ENCODE measurements around the gene CYP4V2.

CYP4V2 gene

GRCh38 chr4:186193851-186194250, 2.5 kb downstream of the CYP4V2 start:
- H2BK15ac ChIP-seq (ENCODE audit: low read depth, poor library complexity, severe bottlenecking): no peak overlapping the region
- H3K18ac ChIP-seq (ENCODE audit: low read depth in 1 of 2, low read length in 2 of 2): no peak overlapping the region
- no peak overlapping the region for H3K23ac ChIP-seq (ENCODE audit: low read length in 2 of 2)
- H2BK5ac ChIP-seq (ENCODE audit: low read depth, low read length, poor library complexity, severe bottlenecking): no peak overlapping the region
- no peak overlapping the region for H3K4me3 ChIP-seq (ENCODE audit: insufficient read depth in 1 of 2, low read depth in 1 of 2, low read length in 2 of 2)
- DNase-seq: no peak
- no peak overlapping the region for H2BK12ac ChIP-seq (ENCODE audit: low read length in 2 of 2)
- H3K14ac ChIP-seq (ENCODE audit: low read length in 2 of 2): no peak overlapping the region
- H3K4me2 ChIP-seq (ENCODE audit: low read length, poor library complexity, severe bottlenecking): no peak overlapping the region
- no peak overlapping the region for H2BK120ac ChIP-seq (ENCODE audit: low read depth, low read length)
- no peak overlapping the region for H3K9ac ChIP-seq (ENCODE audit: low read length)
- H4K8ac ChIP-seq (ENCODE audit: low read length): no peak overlapping the region
- H3K27ac ChIP-seq (ENCODE audit: low read length, poor library complexity, severe bottlenecking): no peak overlapping the region
- H3K9me3 ChIP-seq (ENCODE audit: control insufficient read depth, low read length): no peaks in the 10 kb centered on the region
- H3K79me1 ChIP-seq (replicated peaks; ENCODE audit: low read length, poor library complexity, severe bottlenecking): peaks cover 9% of the 10 kb centered on the region
- no peak overlapping the region for H3K4ac ChIP-seq (ENCODE audit: low read depth in 1 of 2, low read length in 2 of 2)
- no peak overlapping the region for H4K91ac ChIP-seq (ENCODE audit: low read length)
- H2AFZ ChIP-seq (ENCODE audit: low read depth, low read length): no peak overlapping the region
- no peak overlapping the region for H2AK5ac ChIP-seq (ENCODE audit: low read length, severe bottlenecking)
- peaks cover 4% of the 10 kb centered on the region for H3K4me1 ChIP-seq (ENCODE audit: control insufficient read depth, insufficient read depth, low read depth, low read length)
- H3K36me3 ChIP-seq (ENCODE audit: control insufficient read depth in 1 of 2, insufficient read depth in 2 of 2, low read depth in 1 of 2, low read length in 2 of 2): peaks cover 8 to 42% of the 10 kb centered on the region in 2 experiments
- no peaks in the 10 kb centered on the region for H3K27me3 ChIP-seq (ENCODE audit: control insufficient read depth in 1 of 2, insufficient read depth in 1 of 2, low read length in 2 of 2)
- 100% methylated on average over 2 of the region's 5 CpGs for WGBS

- H2BK120ac ChIP-seq (ENCODE audit: low read depth, low read length): no peak overlapping the region
- H2BK5ac ChIP-seq (ENCODE audit: low read depth, low read length, poor library complexity, severe bottlenecking): no peak overlapping the region
- no peak overlapping the region for H4K91ac ChIP-seq (ENCODE audit: low read length)
- H2AK5ac ChIP-seq (ENCODE audit: low read length, severe bottlenecking): no peak overlapping the region
- no peak overlapping the region for H3K4ac ChIP-seq (ENCODE audit: low read depth in 1 of 2, low read length in 2 of 2)
- H4K8ac ChIP-seq (ENCODE audit: low read length): no peak overlapping the region
- no peak overlapping the region for H3K4me3 ChIP-seq (ENCODE audit: insufficient read depth in 1 of 2, low read depth in 1 of 2, low read length in 2 of 2)
- H3K27me3 ChIP-seq (ENCODE audit: control insufficient read depth in 1 of 2, insufficient read depth in 1 of 2, low read length in 2 of 2): no peaks in the 10 kb centered on the region
- H3K9me3 ChIP-seq (ENCODE audit: control insufficient read depth, low read length): no peaks in the 10 kb centered on the region
- WGBS: 96% methylated on average over 6 of the region's 6 CpGs
- H3K14ac ChIP-seq (ENCODE audit: low read length in 2 of 2): no peak overlapping the region
- H3K27ac ChIP-seq (ENCODE audit: low read length, poor library complexity, severe bottlenecking): no peak overlapping the region
- H3K23ac ChIP-seq (ENCODE audit: low read length in 2 of 2): no peak overlapping the region
- no peak overlapping the region for H2BK12ac ChIP-seq (ENCODE audit: low read length in 2 of 2)
- no peak overlapping the region for H2BK15ac ChIP-seq (ENCODE audit: low read depth, poor library complexity, severe bottlenecking)
- no peak overlapping the region for H3K9ac ChIP-seq (ENCODE audit: low read length)
- peaks cover 3% of the 10 kb centered on the region for H3K4me1 ChIP-seq (ENCODE audit: control insufficient read depth, insufficient read depth, low read depth, low read length)
- H3K18ac ChIP-seq (ENCODE audit: low read depth in 1 of 2, low read length in 2 of 2): no peak overlapping the region
- no peak overlapping the region for H2AFZ ChIP-seq (ENCODE audit: low read depth, low read length)
- peaks cover 8 to 44% of the 10 kb centered on the region in 2 experiments for H3K36me3 ChIP-seq (ENCODE audit: control insufficient read depth in 1 of 2, insufficient read depth in 2 of 2, low read depth in 1 of 2, low read length in 2 of 2)
- no peak for DNase-seq
- H3K79me1 ChIP-seq (replicated peaks; ENCODE audit: low read length, poor library complexity, severe bottlenecking): peaks cover 9% of the 10 kb centered on the region
- H3K4me2 ChIP-seq (ENCODE audit: low read length, poor library complexity, severe bottlenecking): no peak overlapping the region
These were observed 4.7 kb downstream of the CYP4V2 start for GRCh38 chr4:186196063-186196462.

- H3K9me3 ChIP-seq (ENCODE audit: control insufficient read depth, low read length): no peaks in the 10 kb centered on the region
These were observed 9.1 kb downstream of the CYP4V2 start for GRCh38 chr4:186200516-186200915.

GRCh38 chr4:186201010-186201409, 9.6 kb downstream of the CYP4V2 start:
- no peaks in the 10 kb centered on the region for H3K4me1 ChIP-seq (ENCODE audit: control insufficient read depth, insufficient read depth, low read depth, low read length)

More at GRCh38 chr4:186200516-186200915, 9.1 kb downstream of the CYP4V2 start:
- no peak overlapping the region for H2BK12ac ChIP-seq (ENCODE audit: low read length in 2 of 2)
- no peak overlapping the region for H3K4me3 ChIP-seq (ENCODE audit: insufficient read depth in 1 of 2, low read depth in 1 of 2, low read length in 2 of 2)
- no peak overlapping the region for H2BK120ac ChIP-seq (ENCODE audit: low read depth, low read length)
- H4K8ac ChIP-seq (ENCODE audit: low read length): no peak overlapping the region
- no peak overlapping the region for H2AFZ ChIP-seq (ENCODE audit: low read depth, low read length)
- peaks cover 3 to 49% of the 10 kb centered on the region in 2 experiments for H3K36me3 ChIP-seq (ENCODE audit: control insufficient read depth in 1 of 2, insufficient read depth in 2 of 2, low read depth in 1 of 2, low read length in 2 of 2)
- H4K91ac ChIP-seq (ENCODE audit: low read length): no peak overlapping the region
- H3K9ac ChIP-seq (ENCODE audit: low read length): no peak overlapping the region
- H2AK5ac ChIP-seq (ENCODE audit: low read length, severe bottlenecking): no peak overlapping the region
- H2BK5ac ChIP-seq (ENCODE audit: low read depth, low read length, poor library complexity, severe bottlenecking): no peak overlapping the region
- no peak overlapping the region for H3K4me2 ChIP-seq (ENCODE audit: low read length, poor library complexity, severe bottlenecking)
- no peak overlapping the region for H2BK15ac ChIP-seq (ENCODE audit: low read depth, poor library complexity, severe bottlenecking)
- H3K27me3 ChIP-seq (ENCODE audit: control insufficient read depth in 1 of 2, insufficient read depth in 1 of 2, low read length in 2 of 2): no peaks in the 10 kb centered on the region
- H3K14ac ChIP-seq (ENCODE audit: low read length in 2 of 2): no peak overlapping the region
- no peak overlapping the region for H3K27ac ChIP-seq (ENCODE audit: low read length, poor library complexity, severe bottlenecking)
- WGBS: 83% methylated on average over 2 of the region's 6 CpGs
- H3K18ac ChIP-seq (ENCODE audit: low read depth in 1 of 2, low read length in 2 of 2): no peak overlapping the region
- no peaks in the 10 kb centered on the region for H3K4me1 ChIP-seq (ENCODE audit: control insufficient read depth, insufficient read depth, low read depth, low read length)
- no peaks in the 10 kb centered on the region for H3K79me1 ChIP-seq (replicated peaks; ENCODE audit: low read length, poor library complexity, severe bottlenecking)
- no peak overlapping the region for H3K23ac ChIP-seq (ENCODE audit: low read length in 2 of 2)
- no peak for DNase-seq
- H3K4ac ChIP-seq (ENCODE audit: low read depth in 1 of 2, low read length in 2 of 2): no peak overlapping the region

More at GRCh38 chr4:186201010-186201409, 9.6 kb downstream of the CYP4V2 start:
- Histone ChIP-seq H3K79me1 (replicated peaks; ENCODE audit: low read length, poor library complexity, severe bottlenecking) (no peaks in the 10 kb centered on the region), H4K8ac (ENCODE audit: low read length) (no peak overlapping the region), H3K9me3 (ENCODE audit: control insufficient read depth, low read length) (no peaks in the 10 kb centered on the region), H3K18ac (ENCODE audit: low read depth in 1 of 2, low read length in 2 of 2) (no peak overlapping the region), H3K4ac (ENCODE audit: low read depth in 1 of 2, low read length in 2 of 2) (no peak overlapping the region), H2BK120ac (ENCODE audit: low read depth, low read length) (no peak overlapping the region), H3K27ac (ENCODE audit: low read length, poor library complexity, severe bottlenecking) (no peak overlapping the region), H3K9ac (ENCODE audit: low read length) (no peak overlapping the region), H3K4me2 (ENCODE audit: low read length, poor library complexity, severe bottlenecking) (no peak overlapping the region), H2BK5ac (ENCODE audit: low read depth, low read length, poor library complexity, severe bottlenecking) (no peak overlapping the region), H3K14ac (ENCODE audit: low read length in 2 of 2) (no peak overlapping the region), H3K27me3 (ENCODE audit: control insufficient read depth in 1 of 2, insufficient read depth in 1 of 2, low read length in 2 of 2) (no peaks in the 10 kb centered on the region), H2AK5ac (ENCODE audit: low read length, severe bottlenecking) (no peak overlapping the region), H3K4me3 (ENCODE audit: insufficient read depth in 1 of 2, low read depth in 1 of 2, low read length in 2 of 2) (no peak overlapping the region), H2BK12ac (ENCODE audit: low read length in 2 of 2) (no peak overlapping the region), H3K36me3 (ENCODE audit: control insufficient read depth in 1 of 2, insufficient read depth in 2 of 2, low read depth in 1 of 2, low read length in 2 of 2) (peaks cover 3 to 49% of the 10 kb centered on the region in 2 experiments), H2BK15ac (ENCODE audit: low read depth, poor library complexity, severe bottlenecking) (no peak overlapping the region), H2AFZ (ENCODE audit: low read depth, low read length) (no peak overlapping the region), H3K23ac (ENCODE audit: low read length in 2 of 2) (no peak overlapping the region), H4K91ac (ENCODE audit: low read length) (no peak overlapping the region)
- 94% methylated on average over 4 of the region's 7 CpGs for WGBS
- no peak for DNase-seq
